ENCODE data around the gene CHP2.

The CHP2 gene

GRCh38 chr16:23801378-23801777, 46.6 kb downstream of the CHP2 start:
- in situ Hi-C loops (cut with MboI; ENCODE audit: low sequenced_read_pairs), result loop anchor here (5.0 kb wide), 1 partner anchor 211 kb away; no protein-coding TSS in a partner anchor

GRCh38 chr16:23802776-23803175, 48.0 kb downstream of the CHP2 start:
- in situ Hi-C loops (cut with MboI; ENCODE audit: low sequenced_read_pairs), result loop anchor here (5.0 kb wide), 1 partner anchor 210 kb away; no protein-coding TSS in a partner anchor

GRCh38 chr16:23803591-23804123, 48.8 kb downstream of the CHP2 start:
- in situ Hi-C loops (cut with MboI; ENCODE audit: low sequenced_read_pairs), result loop anchor here (5.0 kb wide), 1 partner anchor 209 kb away; no protein-coding TSS in a partner anchor

- in situ Hi-C loops (cut with MboI; ENCODE audit: low sequenced_read_pairs), result no loop called here
Measured at GRCh38 chr16:23807028-23807427, 52.2 kb downstream of the CHP2 start.

Measured in HL-60/S4 (cell line).